Nephron progenitor cell (in vitro differentiated cells): ENCODE measurements around the gene COL13A1.
A peak's percentile ranks its signal among the peaks of the same experiment; 100 is the strongest.

ENCODE experiments used
- DNase-seq: peaks from one replicate; pipeline ENCODE4 v3.0.0; 2021
- H3K27ac Mint-ChIP-seq: 2 replicates; pipeline ENCODE4 v1.8.0; 2021; ENCODE audit warnings: mild to moderate bottlenecking, moderate library complexity, mixed read lengths
- H3K27me3 Mint-ChIP-seq: 2 replicates; pipeline ENCODE4 v1.8.0; 2021; ENCODE audit warnings: mild to moderate bottlenecking, low read depth, mixed read lengths; ENCODE audit not compliant: poor library complexity
- H3K36me3 Mint-ChIP-seq: 2 replicates; pipeline ENCODE4 v1.8.0; 2021; ENCODE audit warnings: low read depth, mixed read lengths
- H3K4me1 Mint-ChIP-seq: 2 replicates; pipeline ENCODE4 v1.8.0; 2021; ENCODE audit warnings: mixed read lengths
- H3K4me3 Mint-ChIP-seq: 2 replicates; pipeline ENCODE4 v1.8.0; 2021; ENCODE audit warnings: mild to moderate bottlenecking, moderate library complexity, mixed read lengths
- H3K9me3 Mint-ChIP-seq: 2 replicates; pipeline ENCODE4 v1.8.0; 2021; ENCODE audit warnings: mild to moderate bottlenecking, moderate library complexity, mixed read lengths
- CTCF ChIP-seq: fragments of 200-600 bp; sonication (generic); IDR thresholded peaks from 2 replicates; pipeline ENCODE4 v1.5.0; 2021; ENCODE audit warnings: antibody characterized with exemption

The COL13A1 gene

GRCh38 chr10:69893271-69893900 is 91.7 kb downstream of the COL13A1 start:
- Mint-ChIP-seq H3K9me3 (no peaks in the 10 kb centered on the region), H3K4me3 (no peak overlapping the region), H3K36me3 (no peaks in the 10 kb centered on the region), H3K27me3 (peaks cover 11% of the 10 kb centered on the region), H3K27ac (no peak overlapping the region), H3K4me1 (peaks cover 48% of the 10 kb centered on the region)
- no peak for DNase-seq
- TF ChIP-seq CTCF, result no peak

GRCh38 chr10:69894156-69894555 is 92.5 kb downstream of the COL13A1 start:
- no peak overlapping the region for H3K27ac Mint-ChIP-seq
- DNase-seq, result no peak
- H3K36me3 Mint-ChIP-seq, result no peaks in the 10 kb centered on the region
- no peak overlapping the region for H3K4me3 Mint-ChIP-seq
- no peaks in the 10 kb centered on the region for H3K9me3 Mint-ChIP-seq
- no peak for TF ChIP-seq CTCF
- peaks cover 13% of the 10 kb centered on the region for H3K27me3 Mint-ChIP-seq
- peaks cover 48% of the 10 kb centered on the region for H3K4me1 Mint-ChIP-seq

GRCh38 chr10:69895759-69896158 is 94.1 kb downstream of the COL13A1 start:
- peaks cover 13% of the 10 kb centered on the region for H3K27me3 Mint-ChIP-seq
- H3K9me3 Mint-ChIP-seq, result no peaks in the 10 kb centered on the region
- no peaks in the 10 kb centered on the region for H3K36me3 Mint-ChIP-seq
- no peak overlapping the region for H3K27ac Mint-ChIP-seq
- no peak for DNase-seq
- no peak for TF ChIP-seq CTCF
- H3K4me3 Mint-ChIP-seq, result no peak overlapping the region
- H3K4me1 Mint-ChIP-seq, result peaks cover 56% of the 10 kb centered on the region

- Mint-ChIP-seq H3K27me3 (peaks cover 12% of the 10 kb centered on the region), H3K4me1 (peaks cover 63% of the 10 kb centered on the region), H3K4me3 (peak overlapping the region; percentile 14), H3K36me3 (no peaks in the 10 kb centered on the region), H3K27ac (peak overlapping the region; percentile 83), H3K9me3 (no peaks in the 10 kb centered on the region)
- no peak for DNase-seq
- TF ChIP-seq CTCF, result no peak
Measured at GRCh38 chr10:69896606-69897231, 95.0 kb downstream of the COL13A1 start.

GRCh38 chr10:69897432-69897831 is 95.7 kb downstream of the COL13A1 start:
- Mint-ChIP-seq H3K4me3 (no peak overlapping the region), H3K36me3 (no peaks in the 10 kb centered on the region), H3K27ac (no peak overlapping the region), H3K9me3 (no peaks in the 10 kb centered on the region), H3K27me3 (peaks cover 7% of the 10 kb centered on the region), H3K4me1 (peaks cover 70% of the 10 kb centered on the region)
- TF ChIP-seq CTCF, result no peak
- no peak for DNase-seq

- no peaks in the 10 kb centered on the region for H3K36me3 Mint-ChIP-seq
- H3K4me3 Mint-ChIP-seq, result no peak overlapping the region
- peaks cover 7% of the 10 kb centered on the region for H3K27me3 Mint-ChIP-seq
- H3K4me1 Mint-ChIP-seq, result peaks cover 76% of the 10 kb centered on the region
- no peaks in the 10 kb centered on the region for H3K9me3 Mint-ChIP-seq
- no peak for DNase-seq
- H3K27ac Mint-ChIP-seq, result no peak overlapping the region
- TF ChIP-seq CTCF, result no peak
Measured at GRCh38 chr10:69897999-69898398, 96.3 kb downstream of the COL13A1 start.
